ENCODE data around the gene TAS1R1. TPM values are rescaled to one million over a fixed set of nuclear protein-coding genes. Genes with fewer than 3 reads are reported as not detected.

The TAS1R1 gene
- total and polyA plus RNA-seq, 12 donors: not detected

DNA sequence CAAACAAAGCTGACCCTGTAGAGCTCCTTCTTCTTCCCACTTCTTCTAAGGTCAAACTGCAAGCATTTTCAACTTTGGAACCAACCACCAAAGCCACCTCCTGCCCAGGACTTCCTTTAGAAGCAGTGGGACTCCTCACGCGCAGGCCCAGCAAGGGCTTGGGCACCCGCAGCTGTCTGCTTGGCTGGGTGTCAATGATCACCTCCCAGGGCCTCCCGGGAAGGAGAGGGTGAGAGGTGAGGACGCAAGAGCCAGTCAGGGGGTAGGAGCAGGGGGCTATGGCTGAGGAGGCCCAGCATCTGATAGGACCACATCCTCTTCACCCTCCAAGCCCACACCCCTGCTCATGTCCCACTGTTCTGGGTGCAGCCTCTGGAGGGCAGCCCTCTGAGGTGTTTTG is 37.3 kb downstream of the TAS1R1 start:
- Histone ChIP-seq H3K27me3 (no peaks in the 10 kb centered on the region), H3K27ac (peak overlapping the region in 6 of 10 donors; percentile 12 to 62 (median 26)), H3K36me3 (peaks cover 0 to 100% (median 72%) of the 10 kb centered on the region in 9 donors), H3K4me3 (no peak overlapping the region), H3K9me3 (no peaks in the 10 kb centered on the region), H3K4me1 (peaks cover 26 to 88% (median 68%) of the 10 kb centered on the region in 9 donors)
- ATAC-seq (peak in 5 of 8 donors; percentile 5 to 50 (median 29)), DNase-seq (peak in 1 of 2 donors; percentile 40)
- WGBS, 2 donors: 24 to 37% methylated on average over 5 of the region's 5 CpGs
- TF ChIP-seq, protein P1, sequence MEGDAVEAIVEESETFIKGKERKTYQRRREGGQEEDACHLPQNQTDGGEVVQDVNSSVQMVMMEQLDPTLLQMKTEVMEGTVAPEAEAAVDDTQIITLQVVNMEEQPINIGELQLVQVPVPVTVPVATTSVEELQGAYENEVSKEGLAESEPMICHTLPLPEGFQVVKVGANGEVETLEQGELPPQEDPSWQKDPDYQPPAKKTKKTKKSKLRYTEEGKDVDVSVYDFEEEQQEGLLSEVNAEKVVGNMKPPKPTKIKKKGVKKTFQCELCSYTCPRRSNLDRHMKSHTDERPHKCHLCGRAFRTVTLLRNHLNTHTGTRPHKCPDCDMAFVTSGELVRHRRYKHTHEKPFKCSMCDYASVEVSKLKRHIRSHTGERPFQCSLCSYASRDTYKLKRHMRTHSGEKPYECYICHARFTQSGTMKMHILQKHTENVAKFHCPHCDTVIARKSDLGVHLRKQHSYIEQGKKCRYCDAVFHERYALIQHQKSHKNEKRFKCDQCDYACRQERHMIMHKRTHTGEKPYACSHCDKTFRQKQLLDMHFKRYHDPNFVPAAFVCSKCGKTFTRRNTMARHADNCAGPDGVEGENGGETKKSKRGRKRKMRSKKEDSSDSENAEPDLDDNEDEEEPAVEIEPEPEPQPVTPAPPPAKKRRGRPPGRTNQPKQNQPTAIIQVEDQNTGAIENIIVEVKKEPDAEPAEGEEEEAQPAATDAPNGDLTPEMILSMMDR (IDR thresholded peaks at IDR 0.05): no peak
- intact Hi-C loops (cut with DNase I): no loop called here

DNA sequence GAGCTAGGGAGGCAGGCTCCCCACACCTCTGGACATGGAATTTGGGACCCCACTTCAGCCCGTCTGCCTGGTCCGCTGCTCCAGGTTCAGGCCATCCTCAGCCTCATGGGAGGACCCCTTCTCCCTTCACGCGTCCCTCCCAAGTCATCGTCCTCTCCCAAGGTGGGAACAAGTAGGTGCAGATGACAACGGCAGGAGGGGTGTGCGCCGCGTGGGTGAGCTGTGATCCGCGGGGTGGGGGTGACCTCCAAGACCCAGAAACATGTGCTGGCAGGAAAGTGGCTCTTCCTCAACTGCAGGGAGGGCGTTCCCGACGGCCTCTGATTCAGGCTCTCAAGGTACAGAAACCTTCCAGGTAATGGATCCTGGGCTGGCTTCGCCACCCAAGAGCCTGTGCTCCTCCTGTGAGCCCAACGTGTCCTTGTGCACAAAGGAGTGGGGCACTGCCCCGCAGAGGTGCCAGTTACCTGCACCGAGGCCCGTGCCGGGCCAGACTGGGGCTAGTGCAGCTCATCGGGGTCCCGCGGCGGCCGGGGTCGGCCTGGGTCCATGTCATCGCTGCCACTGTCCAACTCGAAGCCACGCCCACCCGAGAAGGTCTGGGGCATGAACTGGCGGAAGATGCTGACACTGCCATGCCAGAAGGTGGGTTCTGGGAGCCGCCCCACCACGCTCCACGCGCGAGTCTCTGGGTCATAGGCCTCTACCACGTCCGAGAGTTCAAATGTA is 37.9 kb downstream of the TAS1R1 start:
- H3K36me3 ChIP-seq: peaks cover 0 to 100% (median 72%) of the 10 kb centered on the region in 9 donors
- H3K4me1 ChIP-seq: peaks cover 28 to 88% (median 68%) of the 10 kb centered on the region in 9 donors
- no peak for DNase-seq
- H3K27me3 ChIP-seq: no peaks in the 10 kb centered on the region
- no peak overlapping the region for H3K4me3 ChIP-seq
- intact Hi-C loops (cut with DNase I): no loop called here
- no peaks in the 10 kb centered on the region for H3K9me3 ChIP-seq
- TF ChIP-seq, protein P1 (IDR thresholded peaks at IDR 0.05): no peak
- WGBS, 2 donors: 92% methylated on average over 38 of the region's 38 CpGs
- H3K27ac ChIP-seq: peak overlapping the region in 3 of 10 donors; percentile 15 to 62 (median 41)
- ATAC-seq: no peak

DNA sequence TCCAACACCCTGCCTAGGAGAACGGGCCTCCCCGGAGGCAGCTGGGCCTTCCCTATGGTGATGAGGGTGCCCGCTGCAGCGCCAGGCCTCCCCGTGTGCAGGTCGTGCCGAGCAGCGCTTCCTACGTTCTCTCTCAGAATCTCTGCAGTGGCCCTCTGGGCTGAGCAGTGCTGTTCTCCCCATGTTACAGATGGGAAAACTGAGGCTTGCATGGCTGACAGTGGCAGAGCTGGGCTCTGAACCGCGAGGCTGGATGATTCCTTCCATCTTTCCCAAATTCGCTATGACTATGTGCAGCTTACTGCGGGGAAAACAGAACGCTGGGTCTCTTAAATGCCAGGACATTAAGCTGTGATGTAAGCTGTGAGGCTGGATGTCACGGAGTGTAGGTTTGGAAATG is 38.7 kb downstream of the TAS1R1 start:
- Histone ChIP-seq H3K27ac (no peak overlapping the region), H3K4me1 (peaks cover 24 to 88% (median 68%) of the 10 kb centered on the region in 9 donors)

DNA sequence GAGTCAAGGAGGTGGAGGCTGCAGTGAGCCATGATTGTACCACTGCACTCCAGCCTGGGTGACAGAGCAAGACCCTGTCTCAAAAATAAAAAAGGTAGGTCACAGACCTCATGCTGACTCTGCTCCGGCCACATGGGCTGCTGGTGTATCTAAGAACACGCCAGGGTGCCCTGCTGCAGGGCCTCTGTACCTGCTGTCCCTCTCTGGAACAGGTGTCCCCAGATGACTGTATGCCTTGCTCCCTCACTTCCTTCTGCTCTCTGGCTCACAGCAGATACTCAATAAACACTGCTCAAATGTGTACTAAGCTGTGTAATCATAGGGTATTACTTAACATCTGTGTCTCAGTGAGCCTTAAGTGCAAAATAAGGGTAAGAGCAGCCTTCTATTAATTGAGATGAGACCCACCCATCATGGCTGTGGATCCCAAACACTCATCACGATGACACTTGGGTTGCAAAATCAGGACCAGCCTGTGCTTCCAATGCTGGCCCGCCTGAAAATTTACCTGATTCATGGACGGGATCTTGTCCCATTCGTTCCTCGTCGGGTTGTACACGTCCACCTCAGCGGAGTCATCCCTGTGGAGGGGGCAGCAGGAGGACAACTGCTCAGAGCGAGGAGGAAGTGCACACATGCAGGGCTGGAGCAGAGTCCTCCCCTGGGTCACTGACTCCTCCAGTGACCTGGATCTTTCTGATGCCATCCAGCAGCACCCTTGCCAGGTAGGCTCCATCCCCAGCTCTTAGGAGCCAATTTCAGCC is 40.1 kb downstream of the TAS1R1 start:
- Histone ChIP-seq H3K27ac (no peak overlapping the region), H3K9me3 (no peaks in the 10 kb centered on the region), H3K36me3 (peaks cover 0 to 97% (median 70%) of the 10 kb centered on the region in 9 donors), H3K4me3 (no peak overlapping the region), H3K4me1 (peaks cover 22 to 88% (median 71%) of the 10 kb centered on the region in 9 donors), H3K27me3 (no peaks in the 10 kb centered on the region)
- intact Hi-C loops (cut with DNase I): no loop called here
- DNase-seq: no peak
- 84 to 86% methylated on average over 11 of the region's 11 CpGs for WGBS, 2 donors
- TF ChIP-seq, protein P1 (IDR thresholded peaks at IDR 0.05): no peak
- no peak for ATAC-seq

More for the DNA sequence above, 38.7 kb downstream of the TAS1R1 start:
- 95 to 96% methylated on average over 15 of the region's 15 CpGs for WGBS, 2 donors
- DNase-seq (no peak), ATAC-seq (no peak)
- Histone ChIP-seq H3K9me3 (no peaks in the 10 kb centered on the region), H3K27me3 (no peaks in the 10 kb centered on the region), H3K36me3 (peaks cover 0 to 100% (median 79%) of the 10 kb centered on the region in 9 donors), H3K4me3 (no peak overlapping the region)
- intact Hi-C loops (cut with DNase I): no loop called here
- TF ChIP-seq, protein P1 (IDR thresholded peaks at IDR 0.05): no peak
